Natural killer cell (primary cell): ENCODE measurements around the gene TMCO6. TPM values are rescaled to one million over a fixed set of nuclear protein-coding genes. Genes with fewer than 3 reads are reported as not detected.

ENCODE experiments used
- ATAC-seq, 3 donors: fragments of 150-1000 bp in 2 of 3; fragments of 200-7000 bp in 1 of 3; cut with Tn5 transposase; 1 replicate in 1 of 3; 2 replicates in 2 of 3; pipeline ENCODE4 v1.10.0; 2021; ENCODE audit warnings: mild to moderate bottlenecking in 2 of 3, moderate library complexity in 2 of 3
- DNase-seq, 2 donors: peaks; one replicate each; pipeline versions ENCODE4 v3.0.0 to v3.0.0-alpha.2; 2013 to 2021; ENCODE audit warnings: mixed read lengths in 1 of 2
- H3K27ac ChIP-seq: one replicate; pipeline ENCODE4 v1.5.1; 2013; ENCODE audit warnings: mild to moderate bottlenecking, low read length
- H3K27me3 ChIP-seq: one replicate; pipeline ENCODE4 v1.6.1; 2013; ENCODE audit warnings: low read length; ENCODE audit not compliant: control insufficient read depth, insufficient read depth
- H3K36me3 ChIP-seq: one replicate; pipeline ENCODE4 v1.6.1; 2013; ENCODE audit warnings: low read length; ENCODE audit not compliant: control insufficient read depth, insufficient read depth
- H3K4me1 ChIP-seq: one replicate; pipeline ENCODE4 v1.6.1; 2013; ENCODE audit warnings: low read length; ENCODE audit not compliant: control insufficient read depth, insufficient read depth
- H3K4me3 ChIP-seq: one replicate; pipeline ENCODE4 v1.5.1; 2013; ENCODE audit warnings: low read length
- H3K9me3 ChIP-seq: one replicate; pipeline ENCODE4 v1.6.1; 2013; ENCODE audit warnings: low read length; ENCODE audit not compliant: control insufficient read depth, insufficient read depth
- H3K27ac Mint-ChIP-seq, 2 donors: one replicate each; pipeline ENCODE4 v1.8.0; 2022; ENCODE audit warnings: mild to moderate bottlenecking in 2 of 2, mixed read lengths in 2 of 2, moderate library complexity in 1 of 2
- H3K27me3 Mint-ChIP-seq, 2 donors: one replicate each; pipeline ENCODE4 v1.8.0; 2022; ENCODE audit warnings: low read depth in 2 of 2, mixed read lengths in 2 of 2
- H3K36me3 Mint-ChIP-seq: one replicate; pipeline ENCODE4 v1.8.0; 2022; ENCODE audit warnings: mixed read lengths
- H3K4me1 Mint-ChIP-seq, 2 donors: one replicate each; pipeline ENCODE4 v1.8.0; 2022; ENCODE audit warnings: mixed read lengths in 2 of 2
- H3K4me3 Mint-ChIP-seq: one replicate; pipeline ENCODE4 v1.8.0; 2022; ENCODE audit warnings: mild to moderate bottlenecking, moderate library complexity, mixed read lengths
- H3K9me3 Mint-ChIP-seq, 2 donors: one replicate each; pipeline ENCODE4 v1.8.0; 2022; ENCODE audit warnings: mixed read lengths in 2 of 2
- WGBS: methylation state at CpG from one replicate; pipeline ENCODE4 v1.1.7; 2013; ENCODE audit warnings: missing lambda C conversion rate; ENCODE audit not compliant: insufficient coverage; 5-methylcytosine and 5-hydroxymethylcytosine counted together
- intact Hi-C: fragments of 100-400 bp; cut with micrococcal nuclease; formaldehyde crosslinking; loops from one replicate; pipeline ENCODE4 v1.14.2; 2022
- total RNA-seq, 4 donors: library from RNA; stranded (reverse); fragments of 120-200 nt in 1 of 4; gene quantifications; one replicate each; pipeline versions ENCODE4 v1.2.3 to v1.2.4, GENCODE V29; 2013 to 2022
- TF ChIP-seq, protein P1 (sequence below): fragments of 200-600 bp; IDR thresholded peaks from one replicate; pipeline ENCODE4 v1.8.0; 2022; ENCODE audit warnings: antibody characterized with exemption

The TMCO6 gene
- total RNA-seq, 3 donors from 2014 or later (not counting 1 experiment from before 2014, with no cell fraction given), result 17.9 to 19.5 (median 18.8) TPM

DNA sequence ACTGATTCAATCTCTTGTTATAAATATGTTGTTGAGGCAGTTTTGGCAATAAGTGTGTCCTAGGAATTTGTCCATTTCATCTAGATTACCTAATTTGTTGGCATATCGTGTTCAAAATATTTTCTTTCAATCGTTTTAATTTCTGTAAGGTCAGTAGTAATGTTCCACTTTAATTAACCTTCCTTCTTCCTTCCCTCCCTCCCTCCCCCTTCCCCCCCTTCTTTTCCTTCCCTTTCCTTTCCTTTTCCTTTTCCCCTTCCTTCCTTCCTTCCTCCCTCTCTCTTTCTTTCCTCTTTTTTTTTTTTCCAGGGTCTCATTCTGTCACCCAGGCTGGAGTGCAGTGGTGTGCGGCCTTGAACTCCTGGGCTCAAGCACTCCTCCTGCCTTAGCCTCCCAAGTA lies 33.4 kb upstream of the TMCO6 start:
- no peaks in the 10 kb centered on the region for H3K27me3 ChIP-seq
- H3K27ac ChIP-seq, result no peak overlapping the region
- WGBS, result 95% methylated on average over 3 of the region's 3 CpGs
- H3K27me3 Mint-ChIP-seq, result peaks cover 0 to 5% of the 10 kb centered on the region in 2 donors
- ATAC-seq (no peak), DNase-seq (no peak)
- H3K9me3 ChIP-seq, result no peaks in the 10 kb centered on the region
- TF ChIP-seq, protein P1, sequence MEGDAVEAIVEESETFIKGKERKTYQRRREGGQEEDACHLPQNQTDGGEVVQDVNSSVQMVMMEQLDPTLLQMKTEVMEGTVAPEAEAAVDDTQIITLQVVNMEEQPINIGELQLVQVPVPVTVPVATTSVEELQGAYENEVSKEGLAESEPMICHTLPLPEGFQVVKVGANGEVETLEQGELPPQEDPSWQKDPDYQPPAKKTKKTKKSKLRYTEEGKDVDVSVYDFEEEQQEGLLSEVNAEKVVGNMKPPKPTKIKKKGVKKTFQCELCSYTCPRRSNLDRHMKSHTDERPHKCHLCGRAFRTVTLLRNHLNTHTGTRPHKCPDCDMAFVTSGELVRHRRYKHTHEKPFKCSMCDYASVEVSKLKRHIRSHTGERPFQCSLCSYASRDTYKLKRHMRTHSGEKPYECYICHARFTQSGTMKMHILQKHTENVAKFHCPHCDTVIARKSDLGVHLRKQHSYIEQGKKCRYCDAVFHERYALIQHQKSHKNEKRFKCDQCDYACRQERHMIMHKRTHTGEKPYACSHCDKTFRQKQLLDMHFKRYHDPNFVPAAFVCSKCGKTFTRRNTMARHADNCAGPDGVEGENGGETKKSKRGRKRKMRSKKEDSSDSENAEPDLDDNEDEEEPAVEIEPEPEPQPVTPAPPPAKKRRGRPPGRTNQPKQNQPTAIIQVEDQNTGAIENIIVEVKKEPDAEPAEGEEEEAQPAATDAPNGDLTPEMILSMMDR, result no peak
- no peak overlapping the region for H3K27ac Mint-ChIP-seq
- H3K4me1 ChIP-seq, result peaks cover 5% of the 10 kb centered on the region
- H3K9me3 Mint-ChIP-seq, result no peaks in the 10 kb centered on the region
- H3K36me3 ChIP-seq, result no peaks in the 10 kb centered on the region
- intact Hi-C loops, result no loop called here
- no peak overlapping the region for H3K4me3 Mint-ChIP-seq
- H3K4me3 ChIP-seq, result no peak overlapping the region
- no peaks in the 10 kb centered on the region for H3K4me1 Mint-ChIP-seq
- no peaks in the 10 kb centered on the region for H3K36me3 Mint-ChIP-seq

DNA sequence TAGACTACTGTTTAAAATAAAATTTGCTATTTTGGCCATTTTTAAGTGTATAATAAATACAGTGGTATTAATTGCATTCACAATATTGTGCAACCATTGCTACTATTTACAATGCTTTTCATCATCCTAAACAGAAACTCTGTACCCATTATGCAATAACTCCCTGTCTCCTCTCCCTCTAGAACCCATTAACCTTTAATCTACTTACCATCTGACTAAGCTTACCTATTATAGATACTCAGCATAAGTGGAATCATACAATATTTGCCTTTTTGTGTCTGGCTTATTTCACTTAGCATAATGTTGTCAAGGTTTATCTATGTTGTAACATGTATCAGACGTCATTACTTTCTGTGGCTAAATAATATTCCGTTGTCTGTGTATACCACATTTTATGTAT lies 32.2 kb upstream of the TMCO6 start:
- ATAC-seq (no peak), DNase-seq (no peak)
- Mint-ChIP-seq H3K9me3 (no peaks in the 10 kb centered on the region), H3K27me3 (peaks cover 4 to 17% of the 10 kb centered on the region in 2 donors), H3K36me3 (no peaks in the 10 kb centered on the region), H3K4me3 (no peak overlapping the region), H3K27ac (no peak overlapping the region), H3K4me1 (peaks cover 0 to 8% of the 10 kb centered on the region in 2 donors)
- H3K4me3 ChIP-seq, result no peak overlapping the region
- TF ChIP-seq, protein P1, result no peak
- intact Hi-C loops, result no loop called here
- H3K27ac ChIP-seq, result no peak overlapping the region
- H3K4me1 ChIP-seq, result peaks cover 5% of the 10 kb centered on the region
- 100% methylated on average over 1 of the region's 2 CpGs for WGBS
- no peaks in the 10 kb centered on the region for H3K9me3 ChIP-seq
- H3K27me3 ChIP-seq, result no peaks in the 10 kb centered on the region
- no peaks in the 10 kb centered on the region for H3K36me3 ChIP-seq

DNA sequence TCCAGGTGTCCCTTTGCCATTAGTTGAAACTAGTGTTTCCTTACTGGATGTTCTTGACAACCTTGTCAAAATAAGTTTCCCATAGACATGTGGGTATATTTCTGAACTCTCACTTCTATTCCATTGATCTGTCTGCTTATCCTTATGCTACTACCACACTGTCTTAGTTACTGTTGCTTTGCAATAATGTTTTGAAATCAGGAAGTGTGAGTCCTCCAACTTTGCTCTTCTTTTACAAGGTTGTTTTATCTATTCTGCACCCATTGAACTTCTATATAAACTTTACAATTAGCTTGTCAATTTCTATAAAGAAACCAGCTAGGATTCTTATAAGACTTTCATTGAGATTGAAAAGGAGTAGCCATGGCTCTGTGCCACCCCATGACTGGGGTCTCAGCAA lies 30.5 kb upstream of the TMCO6 start:
- Mint-ChIP-seq H3K27me3 (peaks cover 10 to 26% of the 10 kb centered on the region in 2 donors), H3K4me3 (no peak overlapping the region), H3K4me1 (peaks cover 4 to 9% of the 10 kb centered on the region in 2 donors), H3K9me3 (no peaks in the 10 kb centered on the region), H3K27ac (no peak overlapping the region), H3K36me3 (no peaks in the 10 kb centered on the region)
- DNase-seq (no peak), ATAC-seq (no peak)
- TF ChIP-seq, protein P1, result no peak
- no peak overlapping the region for H3K27ac ChIP-seq
- H3K36me3 ChIP-seq, result no peaks in the 10 kb centered on the region
- H3K4me3 ChIP-seq, result no peak overlapping the region
- peaks cover 5% of the 10 kb centered on the region for H3K4me1 ChIP-seq
- intact Hi-C loops, result no loop called here
- no peaks in the 10 kb centered on the region for H3K27me3 ChIP-seq
- H3K9me3 ChIP-seq, result no peaks in the 10 kb centered on the region

DNA sequence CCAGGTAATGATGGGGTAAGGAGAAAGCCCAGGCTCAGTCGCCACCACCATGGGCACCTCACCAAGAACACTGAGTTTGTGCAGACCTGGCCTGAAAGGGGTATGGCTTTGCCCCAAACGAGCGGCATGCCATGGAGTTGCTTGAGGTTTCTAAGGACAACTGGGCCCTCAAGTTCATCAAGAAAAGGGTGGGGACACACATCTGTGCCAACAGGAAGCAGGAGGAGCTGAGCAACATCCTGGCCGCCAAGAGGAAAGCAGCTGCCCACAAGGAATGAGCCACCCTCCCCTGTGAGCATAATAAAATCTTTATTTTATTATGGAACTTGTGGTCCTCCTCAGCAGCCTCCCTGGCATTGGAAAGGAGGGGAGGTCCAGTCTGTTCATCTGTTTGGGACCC lies 30.1 kb upstream of the TMCO6 start:
- Mint-ChIP-seq H3K27me3 (peaks cover 10 to 26% of the 10 kb centered on the region in 2 donors), H3K4me3 (no peak overlapping the region), H3K36me3 (no peaks in the 10 kb centered on the region), H3K9me3 (no peaks in the 10 kb centered on the region), H3K27ac (no peak overlapping the region), H3K4me1 (peaks cover 4 to 9% of the 10 kb centered on the region in 2 donors)
- TF ChIP-seq, protein P1, result no peak
- Histone ChIP-seq H3K4me1 (peaks cover 5% of the 10 kb centered on the region), H3K9me3 (no peaks in the 10 kb centered on the region), H3K4me3 (no peak overlapping the region), H3K27me3 (no peaks in the 10 kb centered on the region), H3K36me3 (no peaks in the 10 kb centered on the region), H3K27ac (no peak overlapping the region)
- intact Hi-C loops, result no loop called here
- ATAC-seq, result no peak
- 38% methylated on average over 4 of the region's 4 CpGs for WGBS
- DNase-seq, result no peak
